ENCODE measurements around the gene SLC35F1.
A peak's percentile ranks its signal among the peaks of the same experiment; 100 is the strongest.

SLC35F1 gene

GRCh38 chr6:118269659-118270058, 362.6 kb downstream of the SLC35F1 start:
- H3K4me3 ChIP-seq (ENCODE audit: low read depth, low read length) = no peak overlapping the region
- no peak for TF ChIP-seq CTCF (IDR thresholded peaks at IDR 0.05; ENCODE audit: low read depth, low read length)

- no peak for TF ChIP-seq CTCF (IDR thresholded peaks at IDR 0.05; ENCODE audit: low read depth, low read length)
- H3K4me3 ChIP-seq (ENCODE audit: low read depth, low read length) = no peak overlapping the region
Observed at GRCh38 chr6:118277631-118278030, 370.6 kb downstream of the SLC35F1 start.

- no peak overlapping the region for H3K4me3 ChIP-seq (ENCODE audit: low read depth, low read length)
- no peak for TF ChIP-seq CTCF (IDR thresholded peaks at IDR 0.05; ENCODE audit: low read depth, low read length)
Observed at GRCh38 chr6:118280210-118280609, 373.1 kb downstream of the SLC35F1 start.

DNA sequence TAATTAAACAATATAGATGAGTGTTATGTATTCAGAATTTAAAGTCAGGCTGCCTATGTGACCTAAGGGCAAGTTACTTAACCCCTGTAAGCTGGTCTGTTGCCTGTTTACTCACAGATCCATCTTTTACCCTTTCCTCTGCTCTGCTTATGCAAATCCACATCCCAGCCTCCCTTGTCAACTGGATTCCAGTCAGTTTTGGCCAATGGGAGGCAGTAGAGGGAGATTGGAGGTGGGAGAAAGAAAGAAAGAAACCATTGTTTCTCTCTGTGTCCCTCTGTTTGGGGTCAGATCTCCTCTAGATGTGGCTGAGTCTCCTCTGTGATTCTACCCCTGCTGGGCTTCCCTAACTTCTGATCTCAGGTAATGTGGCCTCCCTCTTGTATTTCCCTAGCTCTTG, 374.2 kb downstream of the SLC35F1 start:
- no peak overlapping the region for H3K4me3 ChIP-seq (ENCODE audit: low read depth, low read length)
- no peak for TF ChIP-seq CTCF (IDR thresholded peaks at IDR 0.05; ENCODE audit: low read depth, low read length)

DNA sequence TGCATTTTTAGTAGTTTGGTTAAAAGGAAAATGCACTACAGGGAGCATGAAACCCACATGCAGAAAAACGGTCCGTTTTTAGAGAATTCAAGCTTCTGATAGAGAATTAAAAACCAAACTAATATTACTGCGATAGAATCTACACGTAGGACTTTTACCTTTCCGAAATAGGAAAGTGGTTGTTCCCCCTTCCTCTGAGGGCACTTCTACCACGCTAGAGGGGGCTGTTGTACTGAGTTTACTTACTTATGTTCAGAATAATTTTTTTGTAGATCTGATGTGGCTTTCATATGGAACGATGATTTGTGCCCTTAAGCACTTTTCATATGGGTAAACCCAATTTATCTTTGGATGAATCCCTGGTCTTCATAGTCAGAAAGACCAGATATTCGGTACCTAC, 376.7 kb downstream of the SLC35F1 start:
- TF ChIP-seq CTCF (IDR thresholded peaks at IDR 0.05; ENCODE audit: low read depth, low read length) = peak; percentile 55
- no peak overlapping the region for H3K4me3 ChIP-seq (ENCODE audit: low read depth, low read length)

DNA sequence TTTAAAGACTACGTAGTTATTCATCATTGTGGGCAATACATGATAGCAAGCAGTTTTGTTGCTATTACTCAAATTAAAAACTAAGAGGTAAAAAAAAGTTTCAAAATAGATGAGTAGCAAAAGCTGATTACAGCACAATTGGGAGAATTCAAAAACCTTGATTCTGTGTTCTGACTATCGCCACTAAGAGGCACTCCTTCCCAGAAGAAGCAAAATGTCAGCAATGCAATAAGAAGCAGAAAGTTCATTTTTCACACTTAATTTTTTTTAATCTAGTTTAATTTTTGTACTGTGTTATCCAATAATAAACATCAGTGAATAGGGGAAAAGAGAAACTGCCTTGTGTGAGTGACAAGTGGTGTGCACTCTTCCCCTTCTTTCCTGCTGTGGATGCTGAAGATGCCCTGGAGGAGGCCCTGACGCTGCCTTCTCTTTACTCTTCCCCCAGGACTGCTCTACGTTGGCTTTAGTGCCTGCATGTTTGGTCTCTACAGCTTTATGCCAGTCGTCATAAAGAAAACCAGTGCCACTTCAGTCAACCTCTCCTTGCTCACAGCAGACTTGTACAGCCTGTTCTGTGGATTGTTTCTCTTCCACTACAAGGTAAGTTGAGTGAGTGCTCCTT, 377.8 kb downstream of the SLC35F1 start:
- peak; percentile 52 for TF ChIP-seq CTCF (IDR thresholded peaks at IDR 0.05; ENCODE audit: low read depth, low read length)

GRCh38 chr6:118285791-118286190, 378.7 kb downstream of the SLC35F1 start:
- H3K4me3 ChIP-seq (ENCODE audit: low read depth, low read length) = no peak overlapping the region
- no peak for TF ChIP-seq CTCF (IDR thresholded peaks at IDR 0.05; ENCODE audit: low read depth, low read length)

More for the DNA sequence above, 377.8 kb downstream of the SLC35F1 start:
- H3K4me3 ChIP-seq (ENCODE audit: low read depth, low read length) = no peak overlapping the region
